CD4-positive, alpha-beta T cell (primary cell): Measurements from ENCODE around the gene GPC4. TPM values are rescaled to one million over a fixed set of nuclear protein-coding genes. Genes with fewer than 3 reads are reported as not detected.
A peak's percentile ranks its signal among the peaks of the same experiment; 100 is the strongest.

Experiments used
- ATAC-seq: fragments of 200-7000 bp; cut with Tn5 transposase; one replicate; pipeline ENCODE4 v1.10.0; 2022; ENCODE audit warnings: mild to moderate bottlenecking; ENCODE audit not compliant: poor library complexity
- CTCF ChIA-PET: fragments of 350-600 bp; sonication (Branson Sonifier 250); formaldehyde crosslinking; loops from one replicate; lab custom pipeline; 2021; ENCODE audit warnings: antibody characterized with exemption, inconsistent platforms; lab: Charles Lee
- POLR2A ChIA-PET: fragments of 350-600 bp; sonication (Branson Sonifier 250); formaldehyde crosslinking; loops from one replicate; lab custom pipeline; 2021; ENCODE audit warnings: antibody characterized with exemption, inconsistent platforms; lab: Charles Lee
- DNase-seq, 14 experiments: peaks; one replicate each; pipeline ENCODE4 v3.0.0-alpha.2; 2013 to 2020; ENCODE audit warnings: mixed read lengths in 2 of 14
- H3K27ac ChIP-seq, 2 donors: one replicate each; pipeline versions ENCODE4 v1.5.1 to v1.7.0; 2013; ENCODE audit warnings: low read length in 2 of 2, low read depth in 1 of 2, mild to moderate bottlenecking in 1 of 2
- H3K27me3 ChIP-seq, 2 experiments: 1 replicate in 1 of 2; 2 replicates in 1 of 2; pipeline versions ENCODE4 v1.6.1 to v1.7.0; 2013; ENCODE audit warnings: low read length in 2 of 2, control low read depth in 1 of 2, mild to moderate bottlenecking in 1 of 2, moderate library complexity in 1 of 2; ENCODE audit not compliant: insufficient read depth in 2 of 2, control insufficient read depth in 1 of 2
- H3K36me3 ChIP-seq: one replicate; pipeline ENCODE4 v1.6.1; 2013; ENCODE audit warnings: low read length, control low read depth; ENCODE audit not compliant: insufficient read depth
- H3K4me1 ChIP-seq: one replicate; pipeline ENCODE4 v1.6.1; 2013; ENCODE audit warnings: low read length, control low read depth; ENCODE audit not compliant: insufficient read depth
- H3K4me3 ChIP-seq: one replicate; pipeline ENCODE4 v1.5.1; 2013; ENCODE audit warnings: mild to moderate bottlenecking, low read length, moderate library complexity
- H3K9me3 ChIP-seq, 2 experiments: 1 replicate in 1 of 2; 2 replicates in 1 of 2; pipeline versions ENCODE4 v1.6.1 to v1.7.0; 2013; ENCODE audit warnings: low read length in 2 of 2, mild to moderate bottlenecking in 2 of 2, control low read depth in 1 of 2, moderate library complexity in 1 of 2; ENCODE audit not compliant: control insufficient read depth in 1 of 2, insufficient read depth in 1 of 2
- H3K27ac Mint-ChIP-seq: one replicate; pipeline ENCODE4 v1.8.0; 2020; ENCODE audit warnings: mixed read lengths
- H3K27me3 Mint-ChIP-seq: one replicate; pipeline ENCODE4 v1.8.0; 2021; ENCODE audit warnings: mixed read lengths
- H3K36me3 Mint-ChIP-seq: one replicate; pipeline ENCODE4 v1.8.0; 2021; ENCODE audit warnings: low read depth, mixed read lengths
- H3K4me1 Mint-ChIP-seq: one replicate; pipeline ENCODE4 v1.8.0; 2021; ENCODE audit warnings: low read depth, mixed read lengths
- H3K4me3 Mint-ChIP-seq: one replicate; pipeline ENCODE4 v1.8.0; 2020; ENCODE audit warnings: mild to moderate bottlenecking, mixed read lengths
- H3K9me3 Mint-ChIP-seq: one replicate; pipeline ENCODE4 v1.8.0; 2020; ENCODE audit warnings: mixed read lengths
- intact Hi-C, 2 experiments: fragments of 100-400 bp; cut with DNase I in 1 of 2; cut with micrococcal nuclease in 1 of 2; formaldehyde crosslinking; loops; one replicate each; pipeline versions ENCODE4 v1.15.1 to v1.9.0; 2023 to 2025; cut with DNase I, micrococcal nuclease
- total RNA-seq, 174 experiments: library from RNA in 2 of 174; stranded (reverse) in 2 of 174; gene quantifications; one replicate each; pipeline ENCODE4 v1.2.3 and lab custom pipeline; 2021 to 2026
- TF ChIP-seq, protein P1 (sequence below): fragments of 200-600 bp; IDR thresholded peaks from one replicate; pipeline ENCODE4 v1.8.0; 2022; ENCODE audit warnings: antibody characterized with exemption, mild to moderate bottlenecking

GPC4 gene
- total RNA-seq, 2 experiments from 2014 or later, result not detected

DNA sequence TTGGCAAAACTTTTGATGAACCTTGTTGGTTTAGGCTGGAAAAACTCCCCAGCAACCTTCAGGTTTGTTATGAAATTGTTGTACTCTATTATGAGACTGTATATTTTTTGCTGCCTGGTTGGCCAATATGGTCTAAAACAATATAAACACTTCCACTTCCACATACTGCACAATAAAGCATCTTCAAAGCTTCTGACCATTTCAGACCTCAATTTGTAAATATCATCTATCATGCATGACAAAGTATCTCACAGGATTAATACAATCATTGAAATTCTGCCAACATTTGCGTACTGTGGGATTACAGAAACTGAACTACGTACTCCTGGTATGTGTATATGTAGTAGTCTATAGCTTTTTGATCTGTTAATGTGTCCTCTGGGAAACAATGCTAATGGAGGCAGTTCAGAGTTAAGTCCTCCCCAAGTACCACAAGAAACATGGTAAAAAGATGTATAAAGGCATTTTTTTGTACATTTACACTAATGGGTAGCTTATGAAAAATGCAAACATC, 40.4 kb downstream of the GPC4 start:
- TF ChIP-seq, protein P1, sequence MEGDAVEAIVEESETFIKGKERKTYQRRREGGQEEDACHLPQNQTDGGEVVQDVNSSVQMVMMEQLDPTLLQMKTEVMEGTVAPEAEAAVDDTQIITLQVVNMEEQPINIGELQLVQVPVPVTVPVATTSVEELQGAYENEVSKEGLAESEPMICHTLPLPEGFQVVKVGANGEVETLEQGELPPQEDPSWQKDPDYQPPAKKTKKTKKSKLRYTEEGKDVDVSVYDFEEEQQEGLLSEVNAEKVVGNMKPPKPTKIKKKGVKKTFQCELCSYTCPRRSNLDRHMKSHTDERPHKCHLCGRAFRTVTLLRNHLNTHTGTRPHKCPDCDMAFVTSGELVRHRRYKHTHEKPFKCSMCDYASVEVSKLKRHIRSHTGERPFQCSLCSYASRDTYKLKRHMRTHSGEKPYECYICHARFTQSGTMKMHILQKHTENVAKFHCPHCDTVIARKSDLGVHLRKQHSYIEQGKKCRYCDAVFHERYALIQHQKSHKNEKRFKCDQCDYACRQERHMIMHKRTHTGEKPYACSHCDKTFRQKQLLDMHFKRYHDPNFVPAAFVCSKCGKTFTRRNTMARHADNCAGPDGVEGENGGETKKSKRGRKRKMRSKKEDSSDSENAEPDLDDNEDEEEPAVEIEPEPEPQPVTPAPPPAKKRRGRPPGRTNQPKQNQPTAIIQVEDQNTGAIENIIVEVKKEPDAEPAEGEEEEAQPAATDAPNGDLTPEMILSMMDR, result no peak
- Mint-ChIP-seq H3K9me3 (no peaks in the 10 kb centered on the region), H3K27ac (no peak overlapping the region), H3K27me3 (no peaks in the 10 kb centered on the region), H3K4me3 (no peak overlapping the region), H3K4me1 (no peaks in the 10 kb centered on the region), H3K36me3 (no peaks in the 10 kb centered on the region)
- no peak for ATAC-seq
- no peaks in the 10 kb centered on the region for H3K36me3 ChIP-seq
- no peak overlapping the region for H3K27ac ChIP-seq
- DNase-seq, result no peak
- H3K27me3 ChIP-seq, result no peaks in the 10 kb centered on the region
- intact Hi-C loops, result no loop called here
- ChIA-PET POLR2A (no interaction called here), CTCF (no interaction called here)
- no peaks in the 10 kb centered on the region for H3K4me1 ChIP-seq
- H3K4me3 ChIP-seq, result no peak overlapping the region
- no peaks in the 10 kb centered on the region for H3K9me3 ChIP-seq

DNA sequence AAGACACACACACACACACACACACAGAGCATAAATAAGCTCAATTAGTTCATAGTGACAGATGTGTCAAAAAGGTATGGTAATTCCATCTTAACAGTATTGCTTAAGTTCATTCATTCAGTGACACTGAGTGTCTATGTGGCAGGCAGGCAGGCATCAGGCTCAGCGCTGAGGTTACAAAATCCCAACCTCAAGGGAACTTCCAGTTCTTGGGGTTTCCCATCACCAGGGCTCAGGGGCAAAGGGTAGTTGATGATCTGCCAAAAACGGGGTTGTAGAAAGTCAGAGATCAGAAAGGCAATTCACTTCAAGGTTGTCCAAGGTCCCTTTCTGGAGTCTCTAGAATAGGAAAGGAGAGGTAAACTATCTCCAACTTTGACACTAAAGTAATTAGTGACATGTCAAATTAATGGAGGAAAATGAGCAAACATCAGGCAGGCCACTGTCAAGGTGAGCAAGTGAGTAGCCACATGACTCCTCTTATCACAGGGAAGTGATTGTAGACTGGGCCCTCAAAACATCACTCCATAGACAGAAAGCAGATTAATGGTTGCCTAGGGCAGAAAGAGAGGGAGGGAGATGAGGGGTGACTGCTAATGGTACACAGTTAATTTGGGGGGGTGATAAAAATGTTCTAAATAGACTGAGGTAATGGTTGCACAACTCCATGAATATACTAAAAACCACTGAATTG, 41.8 kb downstream of the GPC4 start:
- H3K27ac ChIP-seq, result no peak overlapping the region
- H3K36me3 Mint-ChIP-seq, result no peaks in the 10 kb centered on the region
- H3K9me3 Mint-ChIP-seq, result no peaks in the 10 kb centered on the region
- H3K4me1 ChIP-seq, result no peaks in the 10 kb centered on the region
- H3K4me3 ChIP-seq, result no peak overlapping the region
- H3K4me1 Mint-ChIP-seq, result no peaks in the 10 kb centered on the region
- H3K4me3 Mint-ChIP-seq, result no peak overlapping the region
- no peaks in the 10 kb centered on the region for H3K27me3 Mint-ChIP-seq
- intact Hi-C loops, result no loop called here
- POLR2A ChIA-PET, result no interaction called here
- H3K9me3 ChIP-seq, result no peaks in the 10 kb centered on the region
- peak in 2 of 14 experiments; percentile 0 to 7 for DNase-seq
- no peaks in the 10 kb centered on the region for H3K36me3 ChIP-seq
- H3K27me3 ChIP-seq, result no peaks in the 10 kb centered on the region
- no peak overlapping the region for H3K27ac Mint-ChIP-seq
- no peak for ATAC-seq
- CTCF ChIA-PET, result no interaction called here
- TF ChIP-seq, protein P1, result no peak

DNA sequence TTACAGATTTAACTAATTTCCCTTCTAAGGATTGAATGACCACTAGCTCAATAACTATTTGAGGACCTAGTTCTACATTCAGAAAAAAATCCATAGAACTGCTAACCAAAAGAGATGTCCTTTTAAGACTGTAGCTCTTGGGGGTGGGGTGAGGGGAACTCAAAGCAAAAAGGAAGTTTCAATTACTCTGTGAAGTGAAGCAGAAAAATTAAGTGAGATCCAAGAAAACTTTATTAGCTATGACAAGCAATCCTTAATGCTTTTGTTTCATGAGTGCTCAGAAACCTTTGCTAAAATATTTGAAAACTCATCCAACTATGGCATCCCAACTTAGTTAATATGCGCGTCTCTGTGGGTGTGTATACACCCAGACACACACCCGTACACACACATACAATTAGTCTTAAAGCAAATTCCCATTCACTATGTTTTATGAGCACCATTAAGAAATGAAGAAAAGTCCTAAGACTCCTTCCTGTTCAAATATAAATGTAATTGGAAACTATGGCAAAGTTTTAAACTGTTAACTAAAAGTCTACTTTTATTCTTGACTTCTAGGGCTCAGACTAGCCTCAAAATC, 44.5 kb downstream of the GPC4 start:
- Mint-ChIP-seq H3K27me3 (no peaks in the 10 kb centered on the region), H3K4me1 (no peaks in the 10 kb centered on the region), H3K27ac (no peak overlapping the region), H3K9me3 (no peaks in the 10 kb centered on the region), H3K4me3 (no peak overlapping the region), H3K36me3 (no peaks in the 10 kb centered on the region)
- intact Hi-C loops, result no loop called here
- Histone ChIP-seq H3K4me1 (no peaks in the 10 kb centered on the region), H3K9me3 (no peaks in the 10 kb centered on the region), H3K27ac (no peak overlapping the region), H3K27me3 (no peaks in the 10 kb centered on the region), H3K4me3 (no peak overlapping the region), H3K36me3 (no peaks in the 10 kb centered on the region)
- CTCF ChIA-PET, result interaction anchor here (1.7 kb wide), 1 partner anchor 10 kb away, joined by 4 read pairs; no protein-coding TSS in a partner anchor
- ATAC-seq (no peak), DNase-seq (no peak)
- TF ChIP-seq, protein P1, result no peak
- POLR2A ChIA-PET, result no interaction called here
